ENCODE results near the gene MAML2. TPM values are rescaled to one million over a fixed set of nuclear protein-coding genes. Genes with fewer than 3 reads are reported as not detected.

MAML2 gene
- total RNA-seq, 2 experiments from 2014 or later, result 23.9 to 37.1 TPM

DNA sequence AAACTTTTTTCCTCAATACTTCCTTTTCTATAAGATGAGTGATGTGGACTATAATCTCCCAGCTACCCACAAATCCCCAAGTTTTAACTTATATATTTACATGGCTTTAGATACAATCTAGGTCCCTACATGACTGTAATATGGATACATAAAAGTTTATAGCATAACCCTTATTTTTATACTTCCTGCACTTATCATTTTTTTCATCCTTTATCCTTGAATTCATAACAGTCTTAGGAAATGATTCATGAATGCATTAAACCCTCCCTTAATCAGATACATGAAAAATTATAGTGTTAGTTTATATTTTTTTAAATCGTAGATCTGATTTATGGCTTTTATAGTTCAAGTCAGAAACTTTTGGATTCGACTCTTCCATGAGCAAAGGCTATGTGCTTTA is 195.8 kb downstream of the MAML2 start:
- no peak for DNase-seq
- intact Hi-C loops (cut with DNase I, micrococcal nuclease), result no loop called here
- Mint-ChIP-seq H3K27me3 (no peaks in the 10 kb centered on the region), H3K27ac (no peak overlapping the region), H3K4me1 (peaks cover 51% of the 10 kb centered on the region), H3K36me3 (ENCODE audit: low read depth) (peaks cover 17% of the 10 kb centered on the region), H3K9me3 (ENCODE audit: low read depth) (no peaks in the 10 kb centered on the region), H3K4me3 (no peak overlapping the region)
- ChIA-PET CTCF (interaction anchor here (0.7 to 1.2 kb wide), 2 partner anchors 12 to 196 kb away, joined by 3 to 4 read pairs; partner anchors contain the start of gene MAML2), POLR2A (no interaction called here)
- ATAC-seq, result no peak

DNA sequence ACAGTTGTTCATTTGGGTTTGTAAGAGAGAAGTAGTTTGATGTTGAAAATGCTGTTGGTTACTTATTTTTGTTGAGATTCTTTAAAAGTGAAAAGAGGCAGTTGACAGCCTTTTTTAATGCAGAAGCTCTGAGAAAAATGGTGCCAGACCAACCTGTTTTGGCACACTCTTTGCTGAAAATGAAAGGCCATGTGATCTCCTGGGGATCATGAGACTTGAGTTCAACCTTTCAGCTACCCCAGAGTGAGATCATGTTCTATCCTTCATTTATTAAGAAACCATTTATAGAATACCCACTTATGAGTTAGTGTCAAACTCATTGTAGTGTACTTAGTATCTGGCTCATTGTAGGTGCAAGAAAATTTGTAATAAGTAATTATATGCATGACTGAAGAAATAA is 196.2 kb downstream of the MAML2 start:
- ChIA-PET CTCF (interaction anchor here (0.6 to 1.2 kb wide), 3 partner anchors 12 to 196 kb away, joined by 3 to 4 read pairs (median 3); partner anchors contain the start of gene MAML2), POLR2A (no interaction called here)
- H3K9me3 Mint-ChIP-seq (ENCODE audit: low read depth), result no peaks in the 10 kb centered on the region
- no peak overlapping the region for H3K4me3 Mint-ChIP-seq
- H3K27me3 Mint-ChIP-seq, result no peaks in the 10 kb centered on the region
- DNase-seq (no peak), ATAC-seq (no peak)
- no peak overlapping the region for H3K27ac Mint-ChIP-seq
- peaks cover 16% of the 10 kb centered on the region for H3K36me3 Mint-ChIP-seq (ENCODE audit: low read depth)
- intact Hi-C loops (cut with DNase I, micrococcal nuclease), result no loop called here
- H3K4me1 Mint-ChIP-seq, result peaks cover 50% of the 10 kb centered on the region

DNA sequence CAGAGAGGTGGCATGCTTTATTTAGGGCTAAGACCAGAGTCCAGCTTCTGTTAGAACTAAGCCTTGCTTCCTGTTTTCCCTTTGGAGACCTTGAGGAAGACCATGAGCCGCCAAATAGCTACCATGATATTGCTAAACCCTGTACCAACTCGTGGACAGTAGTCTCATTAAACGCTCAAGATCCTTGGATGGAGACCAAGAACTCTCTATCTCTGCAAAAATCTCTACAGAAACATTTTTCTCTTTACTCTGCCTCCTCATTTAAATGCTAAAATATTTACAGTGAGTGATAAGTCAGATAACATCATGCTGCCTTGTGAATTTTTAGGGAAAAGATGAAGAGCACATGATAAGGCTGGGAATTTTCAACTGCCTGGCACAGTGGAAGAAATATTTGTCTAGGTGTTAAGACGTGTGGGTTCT is 197.8 kb downstream of the MAML2 start:
- peaks cover 65% of the 10 kb centered on the region for H3K4me1 Mint-ChIP-seq
- POLR2A ChIA-PET, result no interaction called here
- no peaks in the 10 kb centered on the region for H3K9me3 Mint-ChIP-seq (ENCODE audit: low read depth)
- no peak overlapping the region for H3K4me3 Mint-ChIP-seq
- no peaks in the 10 kb centered on the region for H3K27me3 Mint-ChIP-seq
- DNase-seq (no peak), ATAC-seq (no peak)
- peaks cover 18% of the 10 kb centered on the region for H3K36me3 Mint-ChIP-seq (ENCODE audit: low read depth)
- peak overlapping the region; percentile 48 for H3K27ac Mint-ChIP-seq
- intact Hi-C loops (cut with DNase I, micrococcal nuclease), result no loop called here
- CTCF ChIA-PET, result no interaction called here

DNA sequence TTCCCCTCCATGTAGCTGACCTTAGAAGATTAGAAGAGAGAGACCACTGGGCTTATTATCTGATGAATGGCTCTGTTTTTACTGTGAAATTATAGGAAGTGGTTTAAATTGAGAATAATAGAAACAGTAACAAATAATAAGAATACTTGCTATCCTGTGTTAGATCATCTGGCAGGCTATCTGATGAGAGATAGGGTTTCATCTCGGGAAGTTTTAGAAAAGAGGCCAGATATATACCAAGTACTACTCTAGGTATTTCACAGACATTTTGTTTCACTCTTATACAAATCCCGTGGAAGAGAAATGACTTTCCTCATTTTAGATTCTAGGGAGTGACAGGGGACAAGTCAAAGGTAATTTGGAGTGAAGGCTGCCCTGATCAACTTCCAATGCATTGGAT is 198.4 kb downstream of the MAML2 start:
- ChIA-PET CTCF (interaction anchor here (0.6 to 1.0 kb wide), 4 partner anchors 10 to 320 kb away, joined by 3 to 5 read pairs (median 3); no protein-coding TSS in a partner anchor), POLR2A (no interaction called here)
- no peak for ATAC-seq
- no peak overlapping the region for H3K4me3 Mint-ChIP-seq
- no peaks in the 10 kb centered on the region for H3K9me3 Mint-ChIP-seq (ENCODE audit: low read depth)
- H3K27ac Mint-ChIP-seq, result peak overlapping the region; percentile 52
- H3K4me1 Mint-ChIP-seq, result peaks cover 71% of the 10 kb centered on the region
- DNase-seq, result no peak
- no peaks in the 10 kb centered on the region for H3K27me3 Mint-ChIP-seq
- intact Hi-C loops (cut with DNase I, micrococcal nuclease), result no loop called here
- H3K36me3 Mint-ChIP-seq (ENCODE audit: low read depth), result peaks cover 23% of the 10 kb centered on the region

DNA sequence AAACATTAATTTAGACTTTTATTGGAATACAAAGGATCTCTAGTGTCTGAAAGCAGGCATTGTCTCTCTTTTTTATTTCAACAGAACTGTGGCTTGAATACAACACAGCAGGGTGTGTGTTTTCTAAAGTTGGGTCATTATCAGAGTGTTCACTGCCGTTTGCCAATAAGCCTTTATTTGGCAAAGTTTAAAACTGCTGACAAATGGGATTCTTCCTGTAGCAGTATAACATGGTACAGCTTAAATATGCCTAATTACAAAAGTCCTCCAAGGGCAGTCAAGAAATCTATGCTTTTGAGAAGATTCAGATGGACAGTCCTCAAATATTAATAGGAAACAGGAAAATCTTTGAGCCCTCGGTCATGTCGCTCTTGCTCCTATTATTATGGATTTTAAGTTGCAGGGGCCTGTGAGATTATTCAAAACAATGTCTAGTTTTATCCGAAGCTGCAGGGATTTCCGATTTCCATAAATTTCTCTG is 199.9 kb downstream of the MAML2 start:
- DNase-seq (no peak), ATAC-seq (no peak)
- intact Hi-C loops (cut with DNase I, micrococcal nuclease), result no loop called here
- Mint-ChIP-seq H3K36me3 (ENCODE audit: low read depth) (peaks cover 29% of the 10 kb centered on the region), H3K9me3 (ENCODE audit: low read depth) (no peaks in the 10 kb centered on the region), H3K27ac (no peak overlapping the region), H3K27me3 (no peaks in the 10 kb centered on the region), H3K4me1 (peaks cover 72% of the 10 kb centered on the region), H3K4me3 (no peak overlapping the region)
- POLR2A ChIA-PET, result no interaction called here
- CTCF ChIA-PET, result interaction anchor here (0.7 kb wide), 1 partner anchor 62 kb away, joined by 3 read pairs; no protein-coding TSS in a partner anchor

DNA sequence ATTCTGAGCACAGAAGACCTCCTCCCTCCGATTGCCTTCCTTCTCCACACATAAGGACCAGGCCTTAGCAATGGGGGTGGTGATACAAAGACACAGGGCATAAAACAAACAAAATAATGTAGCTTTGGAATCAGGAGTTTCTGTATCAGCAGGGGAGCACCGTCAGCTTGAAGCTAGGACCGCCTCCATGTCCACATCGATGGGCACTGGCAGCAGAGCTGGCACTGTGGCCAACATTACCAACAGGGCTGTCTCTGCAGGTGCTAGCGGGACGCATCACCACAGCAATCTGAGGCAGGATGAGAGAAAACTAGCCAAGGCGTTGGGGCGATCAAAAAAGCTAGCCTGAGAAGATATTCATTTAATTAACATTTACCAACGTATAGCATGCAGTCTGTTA is 201.4 kb downstream of the MAML2 start:
- ATAC-seq (no peak), DNase-seq (no peak)
- intact Hi-C loops (cut with DNase I, micrococcal nuclease), result no loop called here
- Mint-ChIP-seq H3K4me1 (peaks cover 74% of the 10 kb centered on the region), H3K36me3 (ENCODE audit: low read depth) (peaks cover 27% of the 10 kb centered on the region), H3K27ac (no peak overlapping the region), H3K4me3 (no peak overlapping the region), H3K9me3 (ENCODE audit: low read depth) (no peaks in the 10 kb centered on the region), H3K27me3 (no peaks in the 10 kb centered on the region)
- POLR2A ChIA-PET, result no interaction called here
- CTCF ChIA-PET, result interaction anchor here (0.6 to 1.6 kb wide), 2 partner anchors 202 to 221 kb away, joined by 3 read pairs; partner anchors contain the start of gene MAML2

DNA sequence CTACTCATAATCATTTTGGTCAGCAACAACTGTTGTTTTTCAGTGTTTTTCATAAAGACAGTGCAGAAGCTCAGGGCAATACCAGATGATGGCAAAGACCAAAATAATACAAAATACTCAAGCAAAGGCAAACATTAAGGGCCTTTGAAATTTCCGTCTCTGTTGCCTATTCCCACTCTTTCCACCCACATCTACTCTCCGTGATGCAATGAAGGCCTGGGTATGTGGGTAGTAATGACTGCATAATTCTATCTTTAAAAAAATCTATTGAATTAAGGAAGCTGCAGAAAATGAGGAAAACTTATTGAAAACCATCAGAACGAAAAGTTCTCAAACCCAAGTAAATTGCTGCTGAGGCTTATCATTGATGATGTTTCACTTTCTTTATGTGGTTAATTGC is 203.3 kb downstream of the MAML2 start:
- Mint-ChIP-seq H3K4me1 (peaks cover 82% of the 10 kb centered on the region), H3K4me3 (no peak overlapping the region), H3K9me3 (ENCODE audit: low read depth) (no peaks in the 10 kb centered on the region), H3K27ac (peak overlapping the region; percentile 70), H3K27me3 (no peaks in the 10 kb centered on the region), H3K36me3 (ENCODE audit: low read depth) (peaks cover 33% of the 10 kb centered on the region)
- ChIA-PET CTCF (interaction anchor here (0.6 to 1.5 kb wide), 4 partner anchors 10 to 374 kb away, joined by 3 to 8 read pairs (median 4); no protein-coding TSS in a partner anchor), POLR2A (no interaction called here)
- ATAC-seq (no peak), DNase-seq (no peak)
- intact Hi-C loops (cut with DNase I, micrococcal nuclease), result no loop called here

DNA sequence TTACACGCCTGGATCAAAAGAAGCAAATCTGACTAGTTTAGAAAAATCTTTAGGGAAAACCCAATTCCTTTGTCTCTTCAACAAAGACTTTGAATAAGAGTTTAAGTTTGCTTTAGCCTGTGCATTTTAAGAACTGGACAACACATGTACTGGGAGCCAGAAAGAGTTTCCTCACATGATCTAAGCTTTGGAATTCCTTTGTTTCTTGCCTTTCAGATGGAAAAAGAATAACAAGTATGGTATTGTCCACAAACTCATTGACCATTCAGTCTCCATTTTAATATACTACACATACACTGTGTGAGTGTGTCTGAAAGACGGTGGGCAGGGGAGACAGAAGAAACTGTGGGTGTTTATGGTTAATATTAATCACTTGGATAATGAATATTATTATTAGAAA is 205.6 kb downstream of the MAML2 start:
- H3K4me3 Mint-ChIP-seq, result peak overlapping the region; percentile 34

DNA sequence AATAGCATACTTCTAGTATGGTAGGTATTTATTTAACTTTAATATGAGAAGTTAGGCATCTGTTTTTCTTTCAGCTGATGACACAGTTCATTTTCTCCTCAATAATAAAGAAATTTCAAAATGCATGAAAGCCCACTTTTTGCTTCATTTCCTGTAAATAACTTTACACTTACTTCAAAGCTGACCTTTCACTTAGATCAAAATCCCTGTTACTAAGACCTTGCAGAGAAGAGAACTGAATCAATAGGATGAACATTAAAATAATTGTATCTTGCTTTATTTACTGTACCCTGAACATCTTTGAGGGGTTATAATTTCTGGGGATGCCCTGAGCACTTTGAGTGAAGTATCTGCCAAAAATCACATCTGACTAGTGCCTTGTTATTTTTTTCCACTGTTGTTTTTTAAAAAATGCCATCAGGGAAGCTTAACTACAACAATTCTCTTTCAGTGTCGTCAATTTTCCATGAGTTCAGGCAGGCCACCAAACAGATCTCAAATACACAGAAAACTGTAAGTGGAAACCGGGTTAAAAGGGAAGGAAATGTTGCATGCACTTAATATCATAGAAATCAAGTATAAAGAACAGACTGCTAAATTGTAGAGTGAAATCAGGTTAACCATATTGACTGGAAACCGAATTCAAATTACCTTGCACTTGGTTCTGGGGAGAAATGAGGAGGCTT is 206.2 kb downstream of the MAML2 start:
- CTCF ChIA-PET, result interaction anchor here (0.7 to 1.6 kb wide), 4 partner anchors 14 to 82 kb away, joined by 3 to 6 read pairs (median 4); no protein-coding TSS in a partner anchor
- Mint-ChIP-seq H3K9me3 (ENCODE audit: low read depth) (no peaks in the 10 kb centered on the region), H3K4me3 (peak overlapping the region; percentile 34), H3K27ac (peak overlapping the region; percentile 83), H3K27me3 (no peaks in the 10 kb centered on the region), H3K4me1 (peaks cover 80% of the 10 kb centered on the region), H3K36me3 (ENCODE audit: low read depth) (peaks cover 33% of the 10 kb centered on the region)
- DNase-seq (no peak), ATAC-seq (no peak)
- intact Hi-C loops (cut with DNase I, micrococcal nuclease), result loop anchor here in 1 of 2 experiments (2.0 kb wide), 1 partner anchor 14 kb away; no protein-coding TSS in a partner anchor
- POLR2A ChIA-PET, result interaction anchor here (0.6 kb wide), 1 partner anchor 40 kb away, joined by 3 read pairs; no protein-coding TSS in a partner anchor

More for the DNA sequence above, 205.6 kb downstream of the MAML2 start:
- POLR2A ChIA-PET, result interaction anchor here (0.6 kb wide), 1 partner anchor 40 kb away, joined by 3 read pairs; no protein-coding TSS in a partner anchor
- no peaks in the 10 kb centered on the region for H3K9me3 Mint-ChIP-seq (ENCODE audit: low read depth)
- peaks cover 31% of the 10 kb centered on the region for H3K36me3 Mint-ChIP-seq (ENCODE audit: low read depth)
- no peak for ATAC-seq
- H3K4me1 Mint-ChIP-seq, result peaks cover 78% of the 10 kb centered on the region
- H3K27me3 Mint-ChIP-seq, result no peaks in the 10 kb centered on the region
- CTCF ChIA-PET, result interaction anchor here (1.1 to 1.6 kb wide), 4 partner anchors 15 to 82 kb away, joined by 3 to 6 read pairs (median 4); no protein-coding TSS in a partner anchor
- intact Hi-C loops (cut with DNase I, micrococcal nuclease), result loop anchor here in 1 of 2 experiments (2.0 kb wide), 1 partner anchor 13 kb away; no protein-coding TSS in a partner anchor
- no peak for DNase-seq
- peak overlapping the region; percentile 83 for H3K27ac Mint-ChIP-seq

DNA sequence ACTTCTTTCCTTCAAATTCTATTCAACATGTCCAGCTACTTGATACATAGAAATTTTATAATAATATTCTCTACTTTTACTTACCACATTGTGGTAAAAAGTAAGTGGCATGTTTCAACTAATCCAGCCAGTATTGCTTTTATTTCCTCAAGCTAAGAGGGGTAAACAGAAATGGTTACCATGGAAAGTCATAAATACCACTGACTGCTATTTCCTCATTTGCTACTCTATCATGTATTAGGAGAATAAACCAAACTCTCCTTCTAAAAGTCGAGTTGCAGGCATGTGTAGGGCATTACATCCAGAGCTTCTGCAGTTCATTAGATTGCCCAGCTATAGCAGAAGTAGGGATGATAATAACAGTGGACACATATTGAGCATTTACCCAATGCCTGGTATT is 208.4 kb downstream of the MAML2 start:
- Mint-ChIP-seq H3K4me1 (peaks cover 76% of the 10 kb centered on the region), H3K9me3 (ENCODE audit: low read depth) (no peaks in the 10 kb centered on the region), H3K36me3 (ENCODE audit: low read depth) (peaks cover 39% of the 10 kb centered on the region), H3K27ac (no peak overlapping the region), H3K4me3 (no peak overlapping the region), H3K27me3 (no peaks in the 10 kb centered on the region)
- intact Hi-C loops (cut with DNase I, micrococcal nuclease), result no loop called here
- CTCF ChIA-PET, result interaction anchor here (0.5 to 1.7 kb wide), 3 partner anchors 12 to 478 kb away, joined by 3 to 5 read pairs (median 3); partner anchors contain the start of gene MAML2
- DNase-seq (no peak), ATAC-seq (no peak)
- POLR2A ChIA-PET, result no interaction called here

DNA sequence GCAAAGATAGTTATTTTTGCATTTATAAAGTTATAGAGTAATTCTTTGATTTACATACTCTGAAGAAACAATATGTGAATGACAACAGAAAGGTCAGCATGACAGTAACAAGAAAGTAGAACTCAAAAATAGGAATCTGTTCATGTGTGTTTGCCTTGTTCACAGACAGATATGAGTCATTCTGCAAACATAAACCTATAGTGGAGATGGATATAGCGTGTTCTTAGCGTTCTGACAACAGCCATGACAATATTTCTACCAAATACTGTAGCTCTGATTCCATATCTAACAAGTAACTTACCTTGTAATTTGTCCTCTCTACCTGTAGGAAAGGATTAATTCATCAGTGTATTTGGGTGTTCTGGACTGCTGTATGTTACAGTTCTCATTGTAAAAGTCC is 210.6 kb downstream of the MAML2 start:
- intact Hi-C loops (cut with DNase I, micrococcal nuclease), result no loop called here
- ChIA-PET POLR2A (no interaction called here), CTCF (no interaction called here)
- no peak for DNase-seq
- Mint-ChIP-seq H3K4me3 (no peak overlapping the region), H3K27me3 (no peaks in the 10 kb centered on the region), H3K9me3 (ENCODE audit: low read depth) (no peaks in the 10 kb centered on the region), H3K36me3 (ENCODE audit: low read depth) (peaks cover 41% of the 10 kb centered on the region), H3K4me1 (peaks cover 74% of the 10 kb centered on the region), H3K27ac (no peak overlapping the region)
- peak; percentile 65 for ATAC-seq

All from activated CD4-positive, alpha-beta T cell treated with anti-CD3 and anti-CD28 coated beads for 36 hours (primary cell).